Epithelial cell of proximal tubule (primary cell): ENCODE data around the gene ZFYVE21. TPM values are rescaled to one million over a fixed set of nuclear protein-coding genes. Genes with fewer than 3 reads are reported as not detected.

Experiments used
- DNase-seq: peaks from one replicate; pipeline ENCODE4 v3.0.0-alpha.2; 2011; ENCODE audit warnings: low read depth
- H3K4me3 ChIP-seq: 2 replicates; pipeline ENCODE4 v1.5.1; 2011; ENCODE audit warnings: low read depth, mild to moderate bottlenecking, low read length
- total RNA-seq: library from RNA; depleted of rRNA; stranded (reverse); fragments of >200 nt; gene quantifications from 2 replicates; pipeline ENCODE4 v1.2.3, GENCODE V29; 2015
- TF ChIP-seq, protein P1 (sequence below): conservative IDR thresholded peaks from 2 replicates; pipeline ENCODE4 v1.5.1; 2012; ENCODE audit warnings: low read depth, mild to moderate bottlenecking, low read length

The ZFYVE21 gene
- total RNA-seq, 1 donor from 2014 or later = 74.1 TPM

DNA sequence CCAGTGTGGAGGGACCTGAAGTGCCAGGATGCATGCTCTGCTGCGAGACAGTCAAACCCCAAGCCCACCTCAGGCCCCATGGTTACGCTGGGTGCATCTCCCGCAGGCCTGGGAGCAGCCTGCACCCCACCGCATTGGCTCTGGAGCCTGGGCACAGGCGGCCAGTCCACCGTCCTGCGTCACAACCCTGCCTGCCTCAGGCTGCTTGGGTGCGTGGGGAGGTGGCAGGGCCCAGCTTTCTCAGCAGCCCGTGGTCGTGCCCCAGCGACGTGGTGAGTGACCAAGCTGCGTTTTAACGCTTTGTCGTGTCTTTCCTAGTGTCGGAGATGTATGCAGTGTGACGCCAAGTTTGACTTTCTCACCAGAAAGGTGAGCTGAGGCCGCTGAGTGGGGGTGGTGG, 10.9 kb downstream of the ZFYVE21 start:
- no peak overlapping the region for H3K4me3 ChIP-seq
- no peak for DNase-seq
- TF ChIP-seq, protein P1, sequence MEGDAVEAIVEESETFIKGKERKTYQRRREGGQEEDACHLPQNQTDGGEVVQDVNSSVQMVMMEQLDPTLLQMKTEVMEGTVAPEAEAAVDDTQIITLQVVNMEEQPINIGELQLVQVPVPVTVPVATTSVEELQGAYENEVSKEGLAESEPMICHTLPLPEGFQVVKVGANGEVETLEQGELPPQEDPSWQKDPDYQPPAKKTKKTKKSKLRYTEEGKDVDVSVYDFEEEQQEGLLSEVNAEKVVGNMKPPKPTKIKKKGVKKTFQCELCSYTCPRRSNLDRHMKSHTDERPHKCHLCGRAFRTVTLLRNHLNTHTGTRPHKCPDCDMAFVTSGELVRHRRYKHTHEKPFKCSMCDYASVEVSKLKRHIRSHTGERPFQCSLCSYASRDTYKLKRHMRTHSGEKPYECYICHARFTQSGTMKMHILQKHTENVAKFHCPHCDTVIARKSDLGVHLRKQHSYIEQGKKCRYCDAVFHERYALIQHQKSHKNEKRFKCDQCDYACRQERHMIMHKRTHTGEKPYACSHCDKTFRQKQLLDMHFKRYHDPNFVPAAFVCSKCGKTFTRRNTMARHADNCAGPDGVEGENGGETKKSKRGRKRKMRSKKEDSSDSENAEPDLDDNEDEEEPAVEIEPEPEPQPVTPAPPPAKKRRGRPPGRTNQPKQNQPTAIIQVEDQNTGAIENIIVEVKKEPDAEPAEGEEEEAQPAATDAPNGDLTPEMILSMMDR = no peak

DNA sequence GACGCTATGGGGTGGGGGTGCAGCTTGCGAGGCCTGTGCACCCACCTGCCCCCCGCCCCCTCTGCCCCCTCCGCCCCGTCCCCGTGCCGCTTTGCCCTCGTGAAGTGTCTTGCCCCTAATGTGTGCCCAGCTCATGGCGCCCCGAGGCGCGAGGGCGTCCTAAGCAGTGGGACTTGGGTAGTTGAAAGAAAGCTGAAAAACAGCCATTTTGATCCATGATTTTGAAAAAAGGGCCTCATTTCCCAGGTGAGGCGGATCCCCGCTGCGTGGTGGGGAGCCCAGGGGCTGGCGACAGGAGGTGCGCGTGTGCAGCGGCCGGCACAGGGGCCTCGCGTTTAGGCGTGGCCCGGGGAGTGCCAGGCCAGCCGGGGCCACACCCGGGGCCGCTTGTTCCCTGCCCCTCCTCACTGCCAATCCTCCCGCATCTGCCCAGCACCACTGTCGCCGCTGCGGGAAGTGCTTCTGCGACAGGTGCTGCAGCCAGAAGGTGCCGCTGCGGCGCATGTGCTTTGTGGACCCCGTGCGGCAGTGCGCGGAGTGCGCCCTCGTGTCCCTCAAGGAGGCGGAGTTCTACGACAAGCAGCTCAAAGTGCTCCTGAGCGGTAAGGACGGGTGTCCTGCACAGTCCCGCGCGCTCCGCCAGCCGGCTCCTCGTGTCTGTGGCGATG, 11.8 kb downstream of the ZFYVE21 start:
- no peak for DNase-seq
- H3K4me3 ChIP-seq = no peak overlapping the region
- TF ChIP-seq, protein P1 = no peak

DNA sequence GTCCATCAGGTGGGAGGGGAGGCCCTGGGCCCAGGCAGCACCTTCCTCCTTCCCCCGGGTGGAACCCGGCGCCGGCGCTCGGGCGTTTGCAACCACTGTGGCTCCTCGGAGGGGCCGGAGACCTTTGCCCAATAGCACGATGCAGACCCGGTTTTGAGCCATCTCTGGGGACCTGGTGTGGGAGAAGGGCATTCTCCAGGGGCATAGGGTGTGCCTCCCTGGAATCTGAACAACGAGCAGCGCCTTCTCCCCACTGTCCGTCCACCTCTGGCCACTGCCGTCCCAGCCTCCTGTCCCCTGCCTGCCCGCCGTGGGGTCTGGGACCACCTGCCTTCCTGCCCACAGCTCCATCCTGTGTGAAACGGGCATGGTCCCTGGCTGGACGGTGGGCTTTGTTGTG, 12.5 kb downstream of the ZFYVE21 start:
- TF ChIP-seq, protein P1 = no peak
- no peak for DNase-seq
- no peak overlapping the region for H3K4me3 ChIP-seq

DNA sequence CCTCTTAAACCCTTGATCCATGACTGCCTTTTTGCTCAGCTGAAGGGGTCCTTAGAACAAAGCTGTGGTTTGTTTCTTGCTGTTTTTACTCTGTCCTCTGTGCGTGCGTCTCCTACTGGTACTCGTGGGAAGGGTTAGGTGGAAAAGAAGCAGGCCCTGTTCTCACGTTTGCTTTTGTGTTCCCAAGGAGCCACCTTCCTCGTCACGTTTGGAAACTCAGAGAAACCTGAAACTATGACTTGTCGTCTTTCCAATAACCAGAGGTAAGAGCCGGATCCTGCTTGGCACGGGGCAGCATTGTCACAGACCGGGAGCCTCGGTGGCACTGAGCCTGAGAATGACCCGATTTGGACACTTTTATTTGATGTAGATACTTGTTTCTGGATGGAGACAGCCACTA, 13.1 kb downstream of the ZFYVE21 start:
- TF ChIP-seq, protein P1 = no peak
- no peak overlapping the region for H3K4me3 ChIP-seq
- no peak for DNase-seq

DNA sequence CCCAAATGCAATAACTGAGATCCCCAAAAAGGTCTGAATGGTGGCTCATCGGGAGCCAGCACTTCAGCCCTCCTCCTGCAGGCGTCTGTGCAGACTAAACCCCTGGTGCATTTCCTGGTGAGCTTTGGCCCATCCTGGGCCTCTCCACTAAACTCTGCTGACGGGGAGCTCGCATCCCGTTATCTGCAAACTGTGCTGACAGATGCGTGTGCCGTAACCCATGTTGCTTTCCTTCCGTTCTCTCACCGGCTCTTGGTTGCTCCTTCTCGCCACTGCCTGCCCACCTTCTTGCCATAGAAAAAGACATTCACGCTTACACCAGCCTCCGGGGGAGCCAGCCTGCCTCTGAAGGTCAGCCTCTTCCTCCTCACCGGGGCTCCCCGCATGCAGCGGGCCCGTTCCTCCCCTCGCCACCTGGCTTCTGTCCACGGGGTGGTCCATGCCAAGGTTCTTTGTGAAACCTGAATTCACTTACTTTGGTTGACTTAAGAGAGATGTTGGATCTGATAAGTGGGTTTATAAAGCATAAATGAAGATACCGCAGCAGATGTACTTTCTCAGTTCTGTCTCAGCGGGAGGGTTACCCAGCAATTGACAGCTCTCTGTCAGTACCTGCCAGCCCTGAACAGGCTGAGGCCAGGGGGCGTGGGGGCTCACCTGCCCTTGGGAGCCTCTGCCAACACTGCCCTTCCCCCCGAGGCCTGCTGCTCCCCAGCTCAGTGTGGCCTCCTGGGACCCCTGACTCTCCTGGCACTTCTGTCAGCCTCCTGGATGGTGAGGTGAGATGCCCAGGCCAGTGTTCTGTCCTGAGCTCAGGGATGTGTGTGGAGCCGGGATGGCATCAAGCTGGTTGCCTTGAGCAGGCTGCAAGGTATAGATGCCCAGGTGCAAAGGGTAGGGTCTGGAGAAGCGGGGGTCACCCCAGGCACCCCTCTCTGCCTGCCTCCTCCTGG, 14.2 kb downstream of the ZFYVE21 start:
- TF ChIP-seq, protein P1 = no peak
- no peak for DNase-seq
- no peak overlapping the region for H3K4me3 ChIP-seq

DNA sequence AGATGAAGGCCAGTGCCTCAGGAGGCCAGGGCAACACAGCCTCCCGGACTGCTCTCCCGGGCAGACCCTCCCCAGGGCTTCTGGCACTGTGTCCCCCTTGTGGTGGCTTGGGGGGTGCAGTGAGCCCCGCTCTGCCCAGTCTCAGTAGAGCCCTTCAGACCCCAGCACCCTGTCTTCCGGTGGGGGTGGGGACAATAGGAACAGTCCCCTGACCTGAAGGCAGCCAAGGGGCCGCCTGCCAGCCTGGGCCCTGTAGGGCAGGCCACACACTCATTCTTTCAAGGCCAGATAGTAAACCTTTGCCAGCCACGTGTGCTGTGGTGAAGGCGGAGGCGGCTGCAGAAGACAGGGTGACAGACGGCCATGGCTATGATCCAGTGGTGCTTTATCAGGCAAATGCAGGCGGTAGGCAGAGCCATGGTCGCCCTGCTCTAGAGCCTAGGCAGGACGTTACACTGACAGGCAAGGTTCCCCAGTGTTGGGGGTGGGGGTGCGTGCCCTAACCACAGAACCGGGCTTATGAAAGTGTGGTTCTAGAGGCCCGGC, 15.0 kb downstream of the ZFYVE21 start:
- H3K4me3 ChIP-seq = no peak overlapping the region
- no peak for DNase-seq
- TF ChIP-seq, protein P1 = no peak
